MM.1S (cell line): ENCODE measurements around the gene NEFH.

Experiments used
- CTCF ChIP-seq: fragments of 300-600 bp; sonication (generic); IDR thresholded peaks from 2 replicates; pipeline ENCODE4 v1.5.1; 2016; ENCODE audit warnings: antibody characterized with exemption, low read length, mixed read lengths
- EZH2 ChIP-seq: fragments of 300-600 bp; sonication (generic); optimal IDR thresholded peaks from 2 replicates; pipeline ENCODE3; 2017; ENCODE audit warnings: low read depth, mild to moderate bottlenecking, antibody characterized with exemption, low read length, mixed read lengths

DNA sequence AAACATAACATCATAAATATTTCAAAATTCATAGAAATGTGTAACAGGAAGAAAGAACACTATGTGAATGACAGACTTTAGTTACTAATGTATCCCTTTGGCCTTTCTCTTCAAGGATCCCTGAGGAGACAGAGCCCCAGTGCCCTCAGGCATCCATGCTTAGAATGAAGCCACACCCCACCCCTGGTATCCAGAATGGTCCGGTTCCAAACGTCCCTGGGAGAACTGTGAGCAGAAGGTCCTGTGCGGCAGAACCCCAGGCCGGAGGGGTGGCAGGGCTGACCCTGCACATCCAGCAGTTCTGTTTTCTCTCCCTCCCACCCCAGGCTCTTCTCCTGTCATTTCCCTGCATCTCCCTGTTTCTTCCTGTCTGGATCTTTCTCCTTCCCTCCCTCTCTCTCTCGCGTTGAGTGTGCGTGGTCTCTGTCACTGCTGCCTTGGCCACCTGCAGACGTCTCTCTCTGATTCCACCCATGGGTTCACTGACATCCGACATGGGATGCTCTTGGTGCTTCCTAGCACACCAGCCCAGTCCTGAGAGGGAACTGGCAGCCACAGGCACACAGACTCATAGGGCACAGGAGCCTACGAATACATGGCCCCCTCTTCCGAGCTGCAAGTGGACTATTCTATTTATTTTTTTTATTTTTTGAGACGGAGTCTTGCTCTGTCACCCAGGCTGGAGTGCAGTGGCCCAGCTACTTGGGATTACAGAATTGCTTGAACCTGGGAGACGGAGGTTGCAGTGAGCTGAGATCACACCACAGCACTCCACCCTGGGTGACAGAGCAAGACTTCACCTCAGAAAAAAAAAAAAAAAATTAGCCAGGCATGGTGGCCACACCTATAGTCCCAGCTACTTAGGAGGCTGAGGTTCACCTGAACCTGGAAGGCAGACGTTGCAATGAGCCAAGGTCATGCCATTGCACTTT, 35.9 kb upstream of the NEFH start:
- TF ChIP-seq CTCF = no peak
- TF ChIP-seq EZH2 = no peak
